Lower lobe of right lung (tissue), 2 donors: ENCODE measurements around the gene RMP24.

Experiments used
- ATAC-seq, 2 donors: fragments of 200-7000 bp; cut with Tn5 transposase; one replicate each; pipeline ENCODE4 v1.9.1; 2020 to 2022; ENCODE audit warnings: mild to moderate bottlenecking in 2 of 2, moderate library complexity in 2 of 2
- DNase-seq: peaks from one replicate; pipeline ENCODE4 v3.0.0-alpha.2; 2020
- H3K27ac ChIP-seq: fragments of 200-600 bp; one replicate; pipeline ENCODE4 v1.8.0; 2022
- H3K27me3 ChIP-seq: fragments of 200-600 bp; one replicate; pipeline ENCODE4 v1.8.0; 2022; ENCODE audit warnings: low read depth
- H3K36me3 ChIP-seq: fragments of 200-600 bp; one replicate; pipeline ENCODE4 v1.8.0; 2022; ENCODE audit warnings: mild to moderate bottlenecking
- H3K4me1 ChIP-seq: fragments of 200-600 bp; one replicate; pipeline ENCODE4 v1.8.0; 2022
- H3K4me3 ChIP-seq: fragments of 200-600 bp; one replicate; pipeline ENCODE4 v1.8.0; 2022; ENCODE audit warnings: mild to moderate bottlenecking
- H3K9me3 ChIP-seq: fragments of 200-600 bp; one replicate; pipeline ENCODE4 v1.8.0; 2022
- intact Hi-C: fragments of 100-400 bp; cut with DNase I; formaldehyde crosslinking; loops from one replicate; pipeline ENCODE4 v1.11.0; 2022
- TF ChIP-seq, protein P1 (sequence below): fragments of 200-600 bp; IDR thresholded peaks from one replicate; pipeline ENCODE4 v1.8.0; 2022; ENCODE audit warnings: antibody characterized with exemption, mild to moderate bottlenecking
- donor health status: DM: no; HTN: yes; CAD: no; lungs with severe emphysema.

Gene RMP24

DNA sequence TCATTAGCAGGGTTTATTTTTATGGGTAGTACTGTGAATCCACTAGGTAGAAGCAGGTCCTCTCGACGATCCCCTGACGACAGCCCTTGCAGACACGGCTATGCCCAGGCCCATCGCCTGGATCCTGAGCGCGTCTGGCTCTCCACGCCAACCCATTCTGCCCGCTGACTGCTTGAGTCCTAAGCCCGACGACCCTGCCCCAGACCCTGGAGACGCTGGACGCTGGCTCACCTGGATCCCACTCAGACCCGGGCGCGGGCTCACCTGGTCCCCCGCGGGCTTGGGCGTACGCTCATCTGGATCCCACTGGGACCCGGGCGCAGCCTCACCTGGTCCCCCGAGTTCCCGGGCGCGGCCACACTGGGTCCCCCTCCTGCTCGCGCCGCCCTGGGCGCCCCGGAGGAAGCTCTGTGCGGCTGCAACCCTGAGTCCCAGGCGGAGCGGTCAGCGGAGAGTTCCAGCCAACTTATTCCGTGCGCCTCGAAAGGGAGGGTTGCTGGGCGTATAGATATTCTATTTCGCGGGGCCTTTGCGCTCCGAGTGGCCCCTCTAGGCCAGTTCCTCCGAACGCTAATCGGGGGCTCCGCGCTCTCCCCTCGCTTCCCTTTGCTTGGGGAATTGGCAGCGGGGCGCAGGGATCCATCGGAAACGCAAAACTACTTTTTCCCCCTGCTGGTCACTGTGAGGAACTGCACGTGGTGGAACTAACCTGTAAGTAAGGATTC is 22.4 kb upstream of the RMP24 start:
- intact Hi-C loops = loop anchor here (10.0 kb wide), 1 partner anchor 195 kb away; no protein-coding TSS in a partner anchor
- DNase-seq = peak; percentile 61

DNA sequence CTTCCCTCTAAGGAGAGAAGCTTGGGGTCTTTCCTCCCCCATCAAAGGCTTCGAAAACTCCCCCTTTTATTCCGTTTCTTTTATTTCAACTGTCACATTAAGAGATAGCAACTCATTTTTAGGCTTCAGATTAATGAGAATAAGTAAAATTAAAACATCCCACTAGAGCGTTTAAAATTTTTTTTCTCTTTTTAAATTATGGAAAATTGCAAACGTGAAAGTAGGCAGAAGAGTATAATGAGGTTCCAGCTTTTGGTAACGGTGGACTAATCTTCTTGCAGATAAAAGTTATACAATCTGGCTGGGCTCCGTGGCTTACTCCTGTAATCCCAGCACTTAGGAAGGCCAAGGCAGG is 21.9 kb upstream of the RMP24 start:
- TF ChIP-seq, protein P1, sequence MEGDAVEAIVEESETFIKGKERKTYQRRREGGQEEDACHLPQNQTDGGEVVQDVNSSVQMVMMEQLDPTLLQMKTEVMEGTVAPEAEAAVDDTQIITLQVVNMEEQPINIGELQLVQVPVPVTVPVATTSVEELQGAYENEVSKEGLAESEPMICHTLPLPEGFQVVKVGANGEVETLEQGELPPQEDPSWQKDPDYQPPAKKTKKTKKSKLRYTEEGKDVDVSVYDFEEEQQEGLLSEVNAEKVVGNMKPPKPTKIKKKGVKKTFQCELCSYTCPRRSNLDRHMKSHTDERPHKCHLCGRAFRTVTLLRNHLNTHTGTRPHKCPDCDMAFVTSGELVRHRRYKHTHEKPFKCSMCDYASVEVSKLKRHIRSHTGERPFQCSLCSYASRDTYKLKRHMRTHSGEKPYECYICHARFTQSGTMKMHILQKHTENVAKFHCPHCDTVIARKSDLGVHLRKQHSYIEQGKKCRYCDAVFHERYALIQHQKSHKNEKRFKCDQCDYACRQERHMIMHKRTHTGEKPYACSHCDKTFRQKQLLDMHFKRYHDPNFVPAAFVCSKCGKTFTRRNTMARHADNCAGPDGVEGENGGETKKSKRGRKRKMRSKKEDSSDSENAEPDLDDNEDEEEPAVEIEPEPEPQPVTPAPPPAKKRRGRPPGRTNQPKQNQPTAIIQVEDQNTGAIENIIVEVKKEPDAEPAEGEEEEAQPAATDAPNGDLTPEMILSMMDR = no peak
- Histone ChIP-seq H3K4me1 (peaks cover 8% of the 10 kb centered on the region), H3K36me3 (no peaks in the 10 kb centered on the region), H3K27me3 (peaks cover 4% of the 10 kb centered on the region), H3K27ac (no peak overlapping the region), H3K4me3 (peak overlapping the region; percentile 54), H3K9me3 (no peaks in the 10 kb centered on the region)
- ATAC-seq (no peak), DNase-seq (no peak)
- intact Hi-C loops = no loop called here

More for the DNA sequence above, 22.4 kb upstream of the RMP24 start:
- no peaks in the 10 kb centered on the region for H3K36me3 ChIP-seq
- no peaks in the 10 kb centered on the region for H3K9me3 ChIP-seq
- H3K27ac ChIP-seq = no peak overlapping the region
- peaks cover 4% of the 10 kb centered on the region for H3K27me3 ChIP-seq
- peak; percentile 82 to 89 for ATAC-seq
- TF ChIP-seq, protein P1 = peak; percentile 97
- H3K4me1 ChIP-seq = peaks cover 8% of the 10 kb centered on the region
- peak overlapping the region; percentile 54 for H3K4me3 ChIP-seq

DNA sequence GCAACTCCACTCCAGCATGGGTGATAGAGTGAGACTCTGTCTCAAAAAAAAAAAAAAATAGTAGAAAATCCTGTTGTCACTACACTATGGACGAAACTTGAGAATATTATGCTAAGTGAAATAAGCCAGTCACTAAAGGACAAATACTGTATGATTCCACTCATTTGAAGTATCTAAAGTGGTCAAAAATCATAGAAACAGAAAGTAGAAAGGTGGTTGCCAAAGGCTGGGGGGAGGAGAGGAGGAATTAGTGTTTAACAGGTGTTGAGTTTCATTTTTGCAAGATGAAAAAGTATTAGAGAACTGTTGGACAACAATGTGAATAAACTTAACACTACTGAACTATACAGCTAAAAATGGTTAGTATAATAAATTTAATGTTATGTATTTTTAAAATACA is 18.8 kb upstream of the RMP24 start:
- no peak for ATAC-seq
- Histone ChIP-seq H3K4me3 (no peak overlapping the region), H3K4me1 (peaks cover 8% of the 10 kb centered on the region), H3K27me3 (peaks cover 4% of the 10 kb centered on the region), H3K27ac (no peak overlapping the region), H3K9me3 (no peaks in the 10 kb centered on the region), H3K36me3 (no peaks in the 10 kb centered on the region)
- DNase-seq = no peak
- intact Hi-C loops = no loop called here
- TF ChIP-seq, protein P1 = no peak

DNA sequence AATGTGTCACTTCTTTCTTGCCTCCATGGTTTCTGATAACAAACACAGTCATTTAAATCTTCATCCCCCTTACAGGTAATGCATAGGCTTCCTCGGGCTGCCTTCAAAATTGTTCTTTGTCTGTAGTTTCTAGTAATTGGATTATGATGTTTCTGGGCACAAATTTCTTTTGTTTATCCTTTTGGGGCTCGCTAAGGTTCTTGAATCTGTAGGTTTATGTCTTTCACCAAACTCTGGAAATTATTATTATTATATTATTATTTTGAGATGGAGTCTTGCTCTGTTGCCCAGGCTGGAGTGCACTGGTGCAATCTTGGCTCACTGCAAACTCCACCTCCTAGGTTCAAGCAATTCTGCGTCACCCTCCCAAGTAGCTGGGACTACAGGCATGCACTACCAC is 16.3 kb upstream of the RMP24 start:
- Histone ChIP-seq H3K4me1 (no peaks in the 10 kb centered on the region), H3K36me3 (no peaks in the 10 kb centered on the region), H3K27me3 (peaks cover 4% of the 10 kb centered on the region), H3K4me3 (no peak overlapping the region), H3K9me3 (no peaks in the 10 kb centered on the region), H3K27ac (no peak overlapping the region)
- TF ChIP-seq, protein P1 = no peak
- intact Hi-C loops = no loop called here
- ATAC-seq (no peak), DNase-seq (no peak)

DNA sequence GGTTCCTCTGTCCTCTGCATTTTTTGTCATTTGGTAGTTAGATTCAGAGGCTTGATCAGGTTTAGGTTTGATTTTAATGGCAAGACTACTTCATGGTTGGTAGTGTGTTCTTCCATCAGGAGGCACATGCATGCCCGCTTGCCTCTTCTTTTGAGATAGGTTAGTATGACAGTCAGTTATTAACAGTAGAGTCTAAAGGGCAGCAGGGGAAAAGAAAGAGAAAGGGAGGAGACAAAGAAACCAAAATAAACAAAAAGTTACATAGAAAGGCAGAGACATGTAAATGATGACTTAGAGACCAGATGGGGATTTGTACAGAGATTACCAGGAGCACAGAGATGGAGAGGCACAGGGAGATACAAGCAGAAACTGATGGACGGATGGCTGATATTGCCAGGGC is 10.2 kb upstream of the RMP24 start:
- Histone ChIP-seq H3K27ac (no peak overlapping the region), H3K9me3 (no peaks in the 10 kb centered on the region), H3K4me3 (no peak overlapping the region), H3K36me3 (no peaks in the 10 kb centered on the region), H3K4me1 (no peaks in the 10 kb centered on the region), H3K27me3 (no peaks in the 10 kb centered on the region)
- intact Hi-C loops = no loop called here
- DNase-seq (no peak), ATAC-seq (no peak)
- TF ChIP-seq, protein P1 = no peak
